Measurements from ENCODE around the gene CCAR1. TPM values are rescaled to one million over a fixed set of nuclear protein-coding genes. Genes with fewer than 3 reads are reported as not detected.
"Not testable (repeated sequence)": the region's sequence is repeated elsewhere in the genome, so short reads cannot be mapped to it uniquely, and the experiment has no call there.

The CCAR1 gene
- polyA plus RNA-seq, 1 donor: 86.8 TPM

- Histone ChIP-seq H3K4me3 (ENCODE audit: low read length) (peak within 1 kb of the TSS; percentile 59), H3K36me3 (ENCODE audit: control insufficient read depth, insufficient read depth, low read length) (no peaks in the 10 kb centered on the region), H3K27ac (ENCODE audit: low read length) (peak within 1 kb of the TSS; percentile 74), H3K27me3 (ENCODE audit: control insufficient read depth, insufficient read depth, low read length) (no peaks in the 10 kb centered on the region), H3K9me3 (ENCODE audit: control insufficient read depth, low read depth, low read length) (no peaks in the 10 kb centered on the region), H3K4me1 (ENCODE audit: control insufficient read depth, insufficient read depth, low read length) (peaks cover 4% of the 10 kb centered on the region)
- WGBS (ENCODE audit: insufficient coverage, low lambda C conversion rate): 100% methylated on average over 1 of the region's 63 CpGs
- peak; percentile 55 to 91 for DNase-seq
These were observed 105.9 kb downstream of the CCAR1 start, which contains the start of gene STOX1 for GRCh38 chr10:68826764-68827591. TSS of gene STOX1 (plus strand) at chr10:68827531. CDS start at chr10:68827624, 93 bp downstream.

DNA sequence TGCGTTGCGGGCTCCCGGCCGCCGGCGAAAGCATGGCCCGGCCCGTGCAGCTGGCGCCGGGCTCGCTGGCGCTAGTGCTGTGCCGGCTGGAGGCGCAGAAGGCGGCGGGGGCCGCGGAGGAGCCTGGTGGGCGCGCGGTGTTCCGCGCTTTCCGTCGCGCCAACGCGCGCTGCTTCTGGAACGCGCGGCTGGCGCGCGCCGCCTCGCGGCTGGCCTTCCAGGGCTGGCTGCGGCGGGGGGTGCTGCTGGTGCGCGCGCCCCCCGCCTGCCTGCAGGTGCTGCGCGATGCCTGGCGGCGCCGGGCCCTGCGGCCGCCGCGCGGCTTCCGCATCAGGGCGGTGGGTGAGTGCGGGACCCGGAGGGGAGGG lies 106.5 kb downstream of the CCAR1 start:
- H3K4me1 ChIP-seq (ENCODE audit: control insufficient read depth, insufficient read depth, low read length); H3K27ac ChIP-seq (ENCODE audit: low read length); H3K27me3 ChIP-seq (ENCODE audit: control insufficient read depth, insufficient read depth, low read length); H3K36me3 ChIP-seq (ENCODE audit: control insufficient read depth, insufficient read depth, low read length); H3K4me3 ChIP-seq (ENCODE audit: low read length); DNase-seq; H3K9me3 ChIP-seq (ENCODE audit: control insufficient read depth, low read depth, low read length): not testable (repeated sequence)
- no CpG with 5 or more reads among the region's 58 CpGs for WGBS (ENCODE audit: insufficient coverage, low lambda C conversion rate)

- not testable (repeated sequence) for H3K27ac ChIP-seq (ENCODE audit: low read length); H3K9me3 ChIP-seq (ENCODE audit: control insufficient read depth, low read depth, low read length); H3K27me3 ChIP-seq (ENCODE audit: control insufficient read depth, insufficient read depth, low read length); H3K4me1 ChIP-seq (ENCODE audit: control insufficient read depth, insufficient read depth, low read length); H3K36me3 ChIP-seq (ENCODE audit: control insufficient read depth, insufficient read depth, low read length)
- no CpG with 5 or more reads among the region's 59 CpGs for WGBS (ENCODE audit: insufficient coverage, low lambda C conversion rate)
- peak overlapping the region; percentile 50 for H3K4me3 ChIP-seq (ENCODE audit: low read length)
- DNase-seq: peak; percentile 10 to 67
These were observed 107.1 kb downstream of the CCAR1 start for GRCh38 chr10:68828083-68828601.

DNA sequence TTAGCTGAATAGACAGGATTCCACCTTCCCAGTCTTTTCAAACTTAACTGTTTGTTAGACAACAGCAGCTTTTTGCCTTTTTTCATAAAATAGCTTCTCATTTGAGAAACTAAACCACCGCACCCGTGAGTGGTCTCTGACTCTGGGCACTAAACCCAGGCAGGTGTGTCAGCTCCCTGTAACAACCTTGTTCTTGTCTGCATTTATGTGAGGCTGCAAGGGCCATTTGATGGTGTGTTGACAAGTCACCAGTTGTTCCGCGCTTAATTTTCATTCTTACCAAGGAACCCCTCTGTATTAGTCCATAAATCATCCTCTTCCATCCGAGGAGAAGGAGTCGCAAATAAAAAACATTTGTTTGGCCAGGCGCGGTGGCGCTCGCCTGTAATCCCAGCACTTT lies 107.8 kb downstream of the CCAR1 start:
- no peaks in the 10 kb centered on the region for H3K27me3 ChIP-seq (ENCODE audit: control insufficient read depth, insufficient read depth, low read length)
- WGBS (ENCODE audit: insufficient coverage, low lambda C conversion rate): no CpG with 5 or more reads among the region's 10 CpGs
- no peak overlapping the region for H3K27ac ChIP-seq (ENCODE audit: low read length)
- H3K4me3 ChIP-seq (ENCODE audit: low read length): no peak overlapping the region
- DNase-seq: no peak
- peaks cover 4% of the 10 kb centered on the region for H3K4me1 ChIP-seq (ENCODE audit: control insufficient read depth, insufficient read depth, low read length)
- no peaks in the 10 kb centered on the region for H3K9me3 ChIP-seq (ENCODE audit: control insufficient read depth, low read depth, low read length)
- H3K36me3 ChIP-seq (ENCODE audit: control insufficient read depth, insufficient read depth, low read length): no peaks in the 10 kb centered on the region

- Histone ChIP-seq H3K9me3 (ENCODE audit: control insufficient read depth, low read depth, low read length) (no peaks in the 10 kb centered on the region), H3K36me3 (ENCODE audit: control insufficient read depth, insufficient read depth, low read length) (no peaks in the 10 kb centered on the region), H3K27me3 (ENCODE audit: control insufficient read depth, insufficient read depth, low read length) (no peaks in the 10 kb centered on the region), H3K27ac (ENCODE audit: low read length) (no peak overlapping the region), H3K4me1 (ENCODE audit: control insufficient read depth, insufficient read depth, low read length) (peaks cover 4% of the 10 kb centered on the region), H3K4me3 (ENCODE audit: low read length) (no peak overlapping the region)
- DNase-seq: no peak
- WGBS (ENCODE audit: insufficient coverage, low lambda C conversion rate): 67% methylated on average over 2 of the region's 6 CpGs
These were observed 108.5 kb downstream of the CCAR1 start for GRCh38 chr10:68829521-68829920.

GRCh38 chr10:68829952-68830351 lies 108.9 kb downstream of the CCAR1 start:
- no peak overlapping the region for H3K4me3 ChIP-seq (ENCODE audit: low read length)
- no CpG with 5 or more reads among the region's 6 CpGs for WGBS (ENCODE audit: insufficient coverage, low lambda C conversion rate)
- no peaks in the 10 kb centered on the region for H3K36me3 ChIP-seq (ENCODE audit: control insufficient read depth, insufficient read depth, low read length)
- H3K4me1 ChIP-seq (ENCODE audit: control insufficient read depth, insufficient read depth, low read length): peaks cover 4% of the 10 kb centered on the region
- no peaks in the 10 kb centered on the region for H3K27me3 ChIP-seq (ENCODE audit: control insufficient read depth, insufficient read depth, low read length)
- H3K9me3 ChIP-seq (ENCODE audit: control insufficient read depth, low read depth, low read length): no peaks in the 10 kb centered on the region
- no peak overlapping the region for H3K27ac ChIP-seq (ENCODE audit: low read length)
- no peak for DNase-seq

- Histone ChIP-seq H3K36me3 (ENCODE audit: control insufficient read depth, insufficient read depth, low read length) (peaks cover 5% of the 10 kb centered on the region), H3K4me1 (ENCODE audit: control insufficient read depth, insufficient read depth, low read length) (no peaks in the 10 kb centered on the region), H3K27ac (ENCODE audit: low read length) (no peak overlapping the region), H3K27me3 (ENCODE audit: control insufficient read depth, insufficient read depth, low read length) (no peaks in the 10 kb centered on the region), H3K4me3 (ENCODE audit: low read length) (no peak overlapping the region), H3K9me3 (ENCODE audit: control insufficient read depth, low read depth, low read length) (no peaks in the 10 kb centered on the region)
- WGBS (ENCODE audit: insufficient coverage, low lambda C conversion rate): no CpG with 5 or more reads among the region's 5 CpGs
- no peak for DNase-seq
These were observed 111.0 kb downstream of the CCAR1 start for GRCh38 chr10:68831961-68832455.

GRCh38 chr10:68832601-68833000 lies 111.6 kb downstream of the CCAR1 start:
- DNase-seq: no peak
- Histone ChIP-seq H3K27me3 (ENCODE audit: control insufficient read depth, insufficient read depth, low read length) (no peaks in the 10 kb centered on the region), H3K27ac (ENCODE audit: low read length) (no peak overlapping the region), H3K4me1 (ENCODE audit: control insufficient read depth, insufficient read depth, low read length) (no peaks in the 10 kb centered on the region), H3K9me3 (ENCODE audit: control insufficient read depth, low read depth, low read length) (no peaks in the 10 kb centered on the region), H3K4me3 (ENCODE audit: low read length) (no peak overlapping the region), H3K36me3 (ENCODE audit: control insufficient read depth, insufficient read depth, low read length) (peaks cover 5% of the 10 kb centered on the region)
- WGBS (ENCODE audit: insufficient coverage, low lambda C conversion rate): no CpG with 5 or more reads among the region's 4 CpGs

GRCh38 chr10:68837626-68838322 lies 116.7 kb downstream of the CCAR1 start:
- H3K27me3 ChIP-seq (ENCODE audit: control insufficient read depth, insufficient read depth, low read length): no peaks in the 10 kb centered on the region
- H3K4me1 ChIP-seq (ENCODE audit: control insufficient read depth, insufficient read depth, low read length): no peaks in the 10 kb centered on the region
- H3K27ac ChIP-seq (ENCODE audit: low read length): no peak overlapping the region
- no peak for DNase-seq
- H3K9me3 ChIP-seq (ENCODE audit: control insufficient read depth, low read depth, low read length): no peaks in the 10 kb centered on the region
- 85% methylated on average over 1 of the region's 8 CpGs for WGBS (ENCODE audit: insufficient coverage, low lambda C conversion rate)
- no peak overlapping the region for H3K4me3 ChIP-seq (ENCODE audit: low read length)
- H3K36me3 ChIP-seq (ENCODE audit: control insufficient read depth, insufficient read depth, low read length): peaks cover 5% of the 10 kb centered on the region

- H3K4me1 ChIP-seq (ENCODE audit: control insufficient read depth, insufficient read depth, low read length); H3K27me3 ChIP-seq (ENCODE audit: control insufficient read depth, insufficient read depth, low read length); H3K36me3 ChIP-seq (ENCODE audit: control insufficient read depth, insufficient read depth, low read length); H3K4me3 ChIP-seq (ENCODE audit: low read length); DNase-seq; H3K27ac ChIP-seq (ENCODE audit: low read length); H3K9me3 ChIP-seq (ENCODE audit: control insufficient read depth, low read depth, low read length): not testable (repeated sequence)
- no CpG with 5 or more reads among the region's 9 CpGs for WGBS (ENCODE audit: insufficient coverage, low lambda C conversion rate)
These were observed 119.6 kb downstream of the CCAR1 start for GRCh38 chr10:68840650-68841049.
